Measurements from ENCODE around the gene TMEM158. TPM values are rescaled to one million over a fixed set of nuclear protein-coding genes. Genes with fewer than 3 reads are reported as not detected.

The TMEM158 gene
- total RNA-seq, 4 donors from 2014 or later, result 0.49 to 1.3 (median 0.51) TPM; not detected in 1

Small RNA genes lying within 50 kb of the gene (small RNA-seq; reads per million reads assigned to genes)
- not detected for gene RF00012

Other genes with a start within 250 kb of the TMEM158 start
- gene CLEC3B, start 200.0 kb downstream of the TMEM158 start, total RNA-seq, result 1,000 to 10,000 TPM in 1 of 4 donors, 100 to 1,000 TPM in 3; 265 to 1,223 (median 383) TPM
- gene CDCP1, start 79.9 kb downstream of the TMEM158 start, total RNA-seq, result 10 to 100 TPM in 1 of 4 donors, 1 to 10 TPM in 2, under 1 TPM in 1; 0.19 to 11.6 (median 2.1) TPM
- 10 to 100 TPM in 3 of 4 donors, 1 to 10 TPM in 1; 9.0 to 14.2 (median 11.5) TPM for gene LARS2, start 162.3 kb upstream of the TMEM158 start, total RNA-seq

Measured in subcutaneous adipose tissue (tissue), 4 donors.